Peyer's patch (tissue), 4 donors: Measurements from ENCODE around the gene TSSK2.

ENCODE experiments used
- CTCF ChIP-seq, 6 experiments: fragments of 450-650 bp in 4 of 6; fragments of 200-600 bp in 2 of 6; sonication (generic) in 1 of 6; IDR thresholded peaks; one replicate each; pipeline ENCODE4 v1.5.1; 2017 to 2019; ENCODE audit warnings: antibody characterized with exemption in 6 of 6, mild to moderate bottlenecking in 3 of 6, moderate library complexity in 1 of 6
- POLR2A ChIP-seq, 2 donors: fragments of 450-650 bp; IDR thresholded peaks; one replicate each; pipeline ENCODE4 v1.5.1; 2017; ENCODE audit warnings: antibody characterized with exemption in 2 of 2, mild to moderate bottlenecking in 2 of 2, moderate library complexity in 2 of 2

- no peak for TF ChIP-seq CTCF (IDR thresholded peaks at IDR 0.05)
- TF ChIP-seq POLR2A (IDR thresholded peaks at IDR 0.05) = no peak
These were observed 45.1 kb downstream of the TSSK2 start for GRCh38 chr22:19176175-19176643.
